Endothelial cell (in vitro differentiated cells): ENCODE measurements around the gene ICAM5. TPM values are rescaled to one million over a fixed set of nuclear protein-coding genes. Genes with fewer than 3 reads are reported as not detected.
A peak's percentile ranks its signal among the peaks of the same experiment; 100 is the strongest.

Experiments used
- DNase-seq: peaks from one replicate; pipeline ENCODE4 v3.0.0; 2021; ENCODE audit warnings: low spot score
- H3K27ac Mint-ChIP-seq: one replicate; pipeline ENCODE4 v1.8.0; 2021; ENCODE audit warnings: mixed read lengths, inconsistent platforms; ENCODE audit not compliant: unreplicated experiment
- H3K27me3 Mint-ChIP-seq: one replicate; pipeline ENCODE4 v1.8.0; 2021; ENCODE audit warnings: mild to moderate bottlenecking, moderate library complexity, mixed read lengths, inconsistent platforms; ENCODE audit not compliant: unreplicated experiment
- H3K36me3 Mint-ChIP-seq: one replicate; pipeline ENCODE4 v1.8.0; 2021; ENCODE audit warnings: mild to moderate bottlenecking, low read depth, mixed read lengths, inconsistent platforms; ENCODE audit not compliant: unreplicated experiment
- H3K4me1 Mint-ChIP-seq: one replicate; pipeline ENCODE4 v1.8.0; 2021; ENCODE audit warnings: mild to moderate bottlenecking, mixed read lengths, inconsistent platforms; ENCODE audit not compliant: unreplicated experiment
- H3K4me3 Mint-ChIP-seq: one replicate; pipeline ENCODE4 v1.8.0; 2021; ENCODE audit warnings: mild to moderate bottlenecking, mixed read lengths, inconsistent platforms; ENCODE audit not compliant: unreplicated experiment
- H3K9me3 Mint-ChIP-seq: one replicate; pipeline ENCODE4 v1.8.0; 2021; ENCODE audit warnings: mixed read lengths, inconsistent platforms; ENCODE audit not compliant: unreplicated experiment
- CTCF ChIP-seq: fragments of 200-600 bp; sonication (generic); IDR thresholded peaks from one replicate; pipeline ENCODE4 v1.5.0; 2021; ENCODE audit warnings: antibody characterized with exemption; ENCODE audit not compliant: unreplicated experiment
- total RNA-seq: library from RNA; stranded (reverse); fragmentation: NEBNext Ultra II Directional; extraction: Animal tissue kit (Norgen Biotek cat#: 25700); gene quantifications from one replicate; pipeline ENCODE4 v1.2.1, GENCODE V29; 2021; ENCODE audit not compliant: unreplicated experiment

ICAM5 gene
- total RNA-seq, 1 donor from 2014 or later: not detected

- H3K36me3 Mint-ChIP-seq: peaks cover 6% of the 10 kb centered on the region
- no peak overlapping the region for H3K4me3 Mint-ChIP-seq
- no peak for DNase-seq
- no peak overlapping the region for H3K27ac Mint-ChIP-seq
- TF ChIP-seq CTCF: no peak
- H3K4me1 Mint-ChIP-seq: peaks cover under 1% of the 10 kb centered on the region
- H3K27me3 Mint-ChIP-seq: peaks cover 6% of the 10 kb centered on the region
- no peaks in the 10 kb centered on the region for H3K9me3 Mint-ChIP-seq
These were observed 27.0 kb upstream of the ICAM5 start for GRCh38 chr19:10262771-10263170.

GRCh38 chr19:10266706-10267105 is 23.0 kb upstream of the ICAM5 start:
- DNase-seq: no peak
- H3K4me3 Mint-ChIP-seq: peak overlapping the region; percentile 27
- peaks cover 15% of the 10 kb centered on the region for H3K27me3 Mint-ChIP-seq
- H3K27ac Mint-ChIP-seq: peak overlapping the region; percentile 78
- peaks cover 14% of the 10 kb centered on the region for H3K4me1 Mint-ChIP-seq
- peaks cover under 1% of the 10 kb centered on the region for H3K36me3 Mint-ChIP-seq
- TF ChIP-seq CTCF: no peak
- H3K9me3 Mint-ChIP-seq: no peaks in the 10 kb centered on the region

- H3K27me3 Mint-ChIP-seq: peaks cover 15% of the 10 kb centered on the region
- DNase-seq: peak; percentile 44
These were observed 21.7 kb upstream of the ICAM5 start for GRCh38 chr19:10268071-10268470.

GRCh38 chr19:10269333-10270179 is 20.2 kb upstream of the ICAM5 start:
- Mint-ChIP-seq H3K9me3 (no peaks in the 10 kb centered on the region), H3K4me3 (no peak overlapping the region), H3K27ac (peak overlapping the region; percentile 99), H3K27me3 (peaks cover 17% of the 10 kb centered on the region), H3K4me1 (peaks cover 14% of the 10 kb centered on the region), H3K36me3 (no peaks in the 10 kb centered on the region)
- peak; percentile 95 for DNase-seq
- TF ChIP-seq CTCF: peak; percentile 86

More at GRCh38 chr19:10268071-10268470, 21.7 kb upstream of the ICAM5 start:
- peak overlapping the region; percentile 99 for H3K27ac Mint-ChIP-seq
- peak overlapping the region; percentile 71 for H3K4me3 Mint-ChIP-seq
- H3K9me3 Mint-ChIP-seq: no peaks in the 10 kb centered on the region
- H3K4me1 Mint-ChIP-seq: peaks cover 14% of the 10 kb centered on the region
- no peak for TF ChIP-seq CTCF
- H3K36me3 Mint-ChIP-seq: no peaks in the 10 kb centered on the region

- H3K9me3 Mint-ChIP-seq: no peaks in the 10 kb centered on the region
- H3K36me3 Mint-ChIP-seq: no peaks in the 10 kb centered on the region
- H3K4me3 Mint-ChIP-seq: no peak overlapping the region
- DNase-seq: no peak
- peaks cover 14% of the 10 kb centered on the region for H3K4me1 Mint-ChIP-seq
- H3K27ac Mint-ChIP-seq: peak overlapping the region; percentile 84
- no peak for TF ChIP-seq CTCF
- H3K27me3 Mint-ChIP-seq: peaks cover 17% of the 10 kb centered on the region
These were observed 19.6 kb upstream of the ICAM5 start for GRCh38 chr19:10270180-10270615.
